GM12865 (cell line): ENCODE data around the gene DNAAF1.

Experiments
- DNase-seq: peaks from one replicate; pipeline ENCODE4 v3.0.0; 2010; ENCODE audit warnings: low read depth
- H3K4me3 ChIP-seq: 2 replicates; pipeline ENCODE4 v1.5.1; 2011; ENCODE audit warnings: mild to moderate bottlenecking, low read depth, low read length, control low read depth
- CTCF ChIP-seq: IDR thresholded peaks from 2 replicates; pipeline ENCODE4 v1.5.1; 2011; ENCODE audit warnings: low read length, control low read depth, low read depth, inconsistent platforms; ENCODE audit not compliant: insufficient read depth; ENCODE audit errors: missing control alignments

The DNAAF1 gene

DNA sequence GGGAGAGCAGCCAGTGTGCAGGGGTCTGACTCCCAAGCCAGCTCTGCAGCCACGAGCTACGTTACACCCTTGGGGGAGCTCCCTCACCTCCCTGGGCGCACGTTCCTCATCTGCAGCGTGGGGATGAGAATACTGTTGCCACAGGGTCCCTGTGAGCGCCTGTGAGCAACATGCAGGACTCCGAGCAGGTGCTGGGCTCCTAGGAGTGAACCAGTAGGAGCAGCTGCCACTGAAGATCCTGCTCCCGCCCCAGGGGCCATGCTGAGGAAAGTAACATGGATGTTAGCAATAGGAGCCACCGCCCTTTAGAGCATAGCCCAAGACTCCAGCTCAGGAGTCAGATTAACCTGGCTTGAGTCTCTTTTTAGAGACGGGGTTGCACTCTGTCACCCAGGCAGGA is 15.9 kb downstream of the DNAAF1 start:
- DNase-seq: no peak
- TF ChIP-seq CTCF: no peak

DNA sequence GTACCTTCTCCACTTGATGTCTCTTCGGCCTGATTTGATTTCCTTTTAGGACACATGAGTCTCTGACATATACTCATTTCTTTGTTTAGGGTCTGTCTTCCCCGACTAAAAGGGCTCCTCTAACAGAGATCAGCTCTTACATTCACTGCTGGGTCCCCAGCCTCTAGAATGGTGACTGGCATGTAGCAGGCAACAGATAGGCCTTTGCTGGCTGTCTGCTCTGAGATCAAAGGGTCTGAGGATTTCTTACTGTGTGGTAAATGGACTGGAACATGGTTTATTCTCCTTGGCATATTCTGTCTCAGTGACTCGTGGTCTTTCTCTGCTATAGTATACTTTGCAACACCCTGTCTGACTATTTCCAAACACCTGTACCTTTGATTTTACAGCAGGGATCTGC is 16.7 kb downstream of the DNAAF1 start:
- TF ChIP-seq CTCF: no peak
- no peak for DNase-seq
- H3K4me3 ChIP-seq: no peak overlapping the region

More for the DNA sequence above, 15.9 kb downstream of the DNAAF1 start:
- no peak overlapping the region for H3K4me3 ChIP-seq

DNA sequence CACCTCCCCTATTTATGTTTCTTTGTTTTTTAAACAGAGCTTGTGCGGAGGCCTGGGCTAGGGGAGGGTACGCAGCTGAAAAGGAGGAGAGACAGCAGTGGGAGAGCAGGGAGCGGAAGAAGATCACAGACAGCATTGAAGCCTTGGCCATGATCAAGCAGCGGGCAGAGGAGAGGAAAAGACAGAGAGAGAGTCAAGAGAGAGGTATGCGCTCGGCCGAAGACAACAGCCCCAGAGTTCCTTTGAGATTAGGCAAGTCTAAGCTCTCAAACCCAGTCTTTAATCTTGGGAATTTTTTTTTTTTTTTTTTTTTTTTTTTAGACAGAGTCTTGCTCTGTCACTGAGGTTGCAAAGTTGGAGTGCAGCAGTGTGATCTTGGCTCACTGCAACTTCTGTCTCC is 20.6 kb downstream of the DNAAF1 start:
- TF ChIP-seq CTCF: no peak
- no peak for DNase-seq
- H3K4me3 ChIP-seq: no peak overlapping the region

DNA sequence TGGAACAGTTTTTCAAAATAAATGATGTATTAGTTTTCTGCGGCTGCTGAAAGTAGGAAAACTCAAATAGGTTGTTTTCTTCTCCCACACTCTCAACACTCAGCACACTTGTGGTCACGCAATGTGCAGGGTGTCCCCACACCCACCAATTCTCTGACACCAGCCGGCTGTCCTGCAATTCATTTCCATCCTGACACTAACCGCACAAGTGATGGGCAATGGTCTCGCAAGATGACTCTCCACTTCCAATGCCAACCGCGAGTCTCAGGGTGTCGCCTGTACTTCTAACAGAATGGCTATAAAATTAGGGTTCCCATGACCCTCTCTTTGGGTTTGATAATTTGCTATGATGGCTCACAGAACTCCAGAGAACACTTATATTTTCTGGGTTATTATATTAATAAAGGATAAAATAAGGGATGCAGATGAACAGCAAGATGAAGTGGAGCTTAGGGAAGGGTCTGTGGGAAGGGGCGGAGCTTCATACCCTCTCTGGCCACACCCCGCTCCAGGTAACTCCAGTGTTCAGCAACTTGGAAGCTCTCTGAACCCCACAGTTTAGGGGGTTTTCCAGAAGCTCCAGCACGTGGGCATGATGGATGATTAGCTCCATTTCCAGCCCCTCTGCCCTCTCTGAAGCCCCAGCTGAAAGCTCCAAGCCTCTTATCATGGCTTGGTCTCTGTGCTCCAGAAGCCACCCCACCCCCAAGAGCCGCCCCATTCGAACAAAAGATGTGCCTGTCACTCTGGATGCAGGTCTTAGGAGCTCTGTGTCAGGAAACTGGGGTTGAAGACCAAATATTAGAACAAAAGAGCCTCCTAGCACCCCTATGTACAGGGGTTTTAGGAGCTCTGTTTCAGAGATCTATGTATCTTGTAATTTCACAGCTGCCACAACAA is 21.9 kb downstream of the DNAAF1 start:
- no peak overlapping the region for H3K4me3 ChIP-seq
- DNase-seq: peak; percentile 79
- no peak for TF ChIP-seq CTCF

DNA sequence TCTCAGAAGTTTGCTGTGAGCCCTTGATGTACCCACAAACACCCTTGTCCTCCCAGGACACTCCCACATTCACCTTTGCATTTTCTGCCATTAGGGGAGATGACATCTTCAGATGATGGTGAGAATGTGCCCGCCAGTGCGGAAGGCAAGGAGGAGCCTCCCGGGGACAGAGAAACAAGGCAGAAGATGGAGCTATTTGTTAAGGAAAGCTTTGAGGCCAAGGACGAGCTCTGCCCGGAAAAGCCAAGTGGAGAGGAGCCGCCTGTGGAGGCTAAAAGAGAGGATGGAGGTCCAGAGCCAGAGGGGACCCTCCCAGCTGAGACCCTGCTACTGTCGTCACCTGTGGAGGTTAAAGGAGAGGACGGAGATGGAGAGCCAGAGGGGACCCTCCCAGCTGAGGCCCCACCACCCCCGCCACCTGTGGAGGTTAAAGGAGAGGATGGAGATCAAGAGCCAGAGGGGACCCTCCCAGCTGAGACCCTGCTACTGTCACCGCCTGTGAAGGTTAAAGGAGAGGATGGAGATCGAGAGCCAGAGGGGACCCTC is 24.7 kb downstream of the DNAAF1 start:
- DNase-seq: no peak
- no peak for TF ChIP-seq CTCF
- H3K4me3 ChIP-seq: no peak overlapping the region

- no peak overlapping the region for H3K4me3 ChIP-seq
- no peak for DNase-seq
- no peak for TF ChIP-seq CTCF
Measured at GRCh38 chr16:84174396-84174795, 29.3 kb downstream of the DNAAF1 start.
